T-helper 1 cell treated with Interleukin-12 subunit alpha and Interleukin-12 subunit beta and Interleukin-4 antibody, amounts not matched to agents 30 ng/mL and 1 ng/mL, for 36 hours (primary cell): ENCODE measurements around the gene WDR45B. TPM values are rescaled to one million over a fixed set of nuclear protein-coding genes. Genes with fewer than 3 reads are reported as not detected.
"Not testable (repeated sequence)": the region's sequence is repeated elsewhere in the genome, so short reads cannot be mapped to it uniquely, and the experiment has no call there.

Experiments
- intact Hi-C: fragments of 100-400 bp; cut with micrococcal nuclease; formaldehyde crosslinking; loops from one replicate; pipeline ENCODE4 v1.15.1; 2024
- total RNA-seq: library from RNA; stranded (reverse); gene quantifications from 2 replicates; pipeline ENCODE4 v1.2.3, GENCODE V29; 2022

WDR45B gene
- total RNA-seq, 1 donor from 2014 or later = 37.0 TPM

GRCh38 chr17:82587234-82588086 lies 60.8 kb downstream of the WDR45B start:
- intact Hi-C loops = loop anchor here (10.0 kb wide), 1 partner anchor 553 kb away; the partner anchor contains the start of genes DCXR and RAC3

GRCh38 chr17:82586576-82587233 lies 61.5 kb downstream of the WDR45B start:
- intact Hi-C loops = loop anchor here (10.0 kb wide), 1 partner anchor 552 kb away; the partner anchor contains the start of genes DCXR and RAC3

GRCh38 chr17:82585935-82586575 lies 62.2 kb downstream of the WDR45B start:
- intact Hi-C loops = loop anchor here (10.0 kb wide), 1 partner anchor 551 kb away; the partner anchor contains the start of genes DCXR and RAC3

GRCh38 chr17:82583720-82584234 lies 64.5 kb downstream of the WDR45B start:
- intact Hi-C loops = loop anchor here (10.0 kb wide), 1 partner anchor 549 kb away; the partner anchor contains the start of genes DCXR and RAC3

GRCh38 chr17:82582709-82583108 lies 65.5 kb downstream of the WDR45B start:
- intact Hi-C loops = loop anchor here (10.0 kb wide), 1 partner anchor 548 kb away; the partner anchor contains the start of genes DCXR and RAC3

GRCh38 chr17:82582213-82582612 lies 66.0 kb downstream of the WDR45B start:
- intact Hi-C loops = loop anchor here (10.0 kb wide), 1 partner anchor 547 kb away; the partner anchor contains the start of genes DCXR and RAC3

GRCh38 chr17:82579969-82580368 lies 68.3 kb downstream of the WDR45B start:
- intact Hi-C loops = loop anchor here (10.0 kb wide), 1 partner anchor 545 kb away; the partner anchor contains the start of genes DCXR and RAC3

GRCh38 chr17:82577300-82577699 lies 70.9 kb downstream of the WDR45B start:
- intact Hi-C loops = no loop called here

GRCh38 chr17:82575581-82576221 lies 72.5 kb downstream of the WDR45B start:
- intact Hi-C loops = not testable (repeated sequence)

- intact Hi-C loops = no loop called here
Observed at GRCh38 chr17:82574041-82574440, 74.2 kb downstream of the WDR45B start.

GRCh38 chr17:82571855-82572254 lies 76.4 kb downstream of the WDR45B start:
- intact Hi-C loops = no loop called here

- intact Hi-C loops = no loop called here
Observed at GRCh38 chr17:82570277-82570676, 78.0 kb downstream of the WDR45B start.

GRCh38 chr17:82569621-82570020 lies 78.6 kb downstream of the WDR45B start:
- intact Hi-C loops = no loop called here

GRCh38 chr17:82568997-82569393 lies 79.2 kb downstream of the WDR45B start:
- intact Hi-C loops = no loop called here

- intact Hi-C loops = no loop called here
Observed at GRCh38 chr17:82567286-82567685, 81.0 kb downstream of the WDR45B start.

GRCh38 chr17:82566129-82566960 lies 81.9 kb downstream of the WDR45B start:
- intact Hi-C loops = no loop called here

- intact Hi-C loops = no loop called here
Observed at GRCh38 chr17:82565551-82565950, 82.7 kb downstream of the WDR45B start.
